Neural progenitor cell (in vitro differentiated cells): ENCODE data around the gene ZP1. TPM values are rescaled to one million over a fixed set of nuclear protein-coding genes. Genes with fewer than 3 reads are reported as not detected.

Source experiments
- DNase-seq: peaks from one replicate; pipeline ENCODE4 v3.0.0-alpha.2; 2016; ENCODE audit warnings: low spot score
- H2AFZ ChIP-seq: fragments of 200-600 bp; sonication (generic); replicated peaks from 2 replicates; pipeline ENCODE4 v1.6.1; 2016; ENCODE audit warnings: antibody characterized with exemption
- H3F3A ChIP-seq: fragments of 200-600 bp; sonication (generic); 2 replicates; pipeline ENCODE4 v1.6.1; 2016; ENCODE audit warnings: antibody characterized with exemption, low read depth
- H3K27ac ChIP-seq: fragments of 200-600 bp; sonication (generic); 2 replicates; pipeline ENCODE4 v1.5.1; 2016; ENCODE audit warnings: mild to moderate bottlenecking
- H3K27me3 ChIP-seq: fragments of 200-600 bp; sonication (generic); 2 replicates; pipeline ENCODE4 v1.6.1; 2016; ENCODE audit warnings: mild to moderate bottlenecking, moderate library complexity
- H3K36me3 ChIP-seq: fragments of 200-600 bp; sonication (generic); 2 replicates; pipeline ENCODE4 v1.5.1; 2016
- H3K4me1 ChIP-seq: fragments of 200-600 bp; sonication (generic); 2 replicates; pipeline ENCODE4 v1.6.1; 2016; ENCODE audit warnings: mixed run types
- H3K4me2 ChIP-seq: fragments of 200-600 bp; sonication (generic); 2 replicates; pipeline ENCODE4 v1.6.1; 2016
- H3K4me3 ChIP-seq: fragments of 200-600 bp; sonication (generic); 2 replicates; pipeline ENCODE4 v1.5.1; 2016
- H3K79me2 ChIP-seq: fragments of 200-600 bp; sonication (generic); 2 replicates; pipeline ENCODE4 v1.6.1; 2016; ENCODE audit warnings: low read depth
- H3K9ac ChIP-seq: fragments of 200-600 bp; sonication (generic); 2 replicates; pipeline ENCODE4 v1.6.1; 2016
- H3K9me3 ChIP-seq: fragments of 200-600 bp; sonication (generic); 2 replicates; pipeline ENCODE4 v1.5.1; 2016; ENCODE audit warnings: low read depth
- H4K20me1 ChIP-seq: fragments of 200-600 bp; sonication (generic); 2 replicates; pipeline ENCODE4 v1.6.1; 2016; ENCODE audit warnings: low read depth
- H3K27ac Mint-ChIP-seq: 3 replicates; pipeline ENCODE4 v1.8.0; 2021; ENCODE audit warnings: mixed read lengths
- H3K27me3 Mint-ChIP-seq: 2 replicates; pipeline ENCODE4 v1.8.0; 2022; ENCODE audit warnings: low read depth, mild to moderate bottlenecking, inconsistent platforms, moderate library complexity, mixed read lengths; ENCODE audit not compliant: insufficient read depth
- H3K36me3 Mint-ChIP-seq: 3 replicates; pipeline ENCODE4 v1.8.0; 2021; ENCODE audit warnings: mixed read lengths
- H3K4me1 Mint-ChIP-seq: 3 replicates; pipeline ENCODE4 v1.8.0; 2021; ENCODE audit warnings: mixed read lengths
- H3K4me3 Mint-ChIP-seq: 3 replicates; pipeline ENCODE4 v1.8.0; 2021; ENCODE audit warnings: mild to moderate bottlenecking, moderate library complexity, mixed read lengths
- H3K9me3 Mint-ChIP-seq: 3 replicates; pipeline ENCODE4 v1.8.0; 2020; ENCODE audit warnings: mixed read lengths
- EZH2 ChIP-seq: fragments of 200-600 bp; sonication (generic); IDR thresholded peaks from 2 replicates; pipeline ENCODE4 v1.6.1; 2017; ENCODE audit warnings: antibody characterized with exemption, mild to moderate bottlenecking, moderate library complexity
- EZH2phosphoT487 ChIP-seq: fragments of 200-600 bp; sonication (generic); IDR thresholded peaks from 2 replicates; pipeline ENCODE4 v1.6.1; 2017; ENCODE audit warnings: antibody characterized with exemption
- total RNA-seq: library from RNA; depleted of rRNA; stranded (reverse); fragments of >200 nt; gene quantifications from 2 replicates; pipeline ENCODE4 v1.2.3, GENCODE V29; 2015; ENCODE audit warnings: low replicate concordance
- TF ChIP-seq, protein P1 (sequence below): fragments of 200-600 bp; sonication (generic); IDR thresholded peaks from 2 replicates; pipeline ENCODE4 v1.5.1; 2017; ENCODE audit warnings: antibody characterized with exemption, mild to moderate bottlenecking

Gene ZP1
- total RNA-seq, 1 donor from 2014 or later: not detected

DNA sequence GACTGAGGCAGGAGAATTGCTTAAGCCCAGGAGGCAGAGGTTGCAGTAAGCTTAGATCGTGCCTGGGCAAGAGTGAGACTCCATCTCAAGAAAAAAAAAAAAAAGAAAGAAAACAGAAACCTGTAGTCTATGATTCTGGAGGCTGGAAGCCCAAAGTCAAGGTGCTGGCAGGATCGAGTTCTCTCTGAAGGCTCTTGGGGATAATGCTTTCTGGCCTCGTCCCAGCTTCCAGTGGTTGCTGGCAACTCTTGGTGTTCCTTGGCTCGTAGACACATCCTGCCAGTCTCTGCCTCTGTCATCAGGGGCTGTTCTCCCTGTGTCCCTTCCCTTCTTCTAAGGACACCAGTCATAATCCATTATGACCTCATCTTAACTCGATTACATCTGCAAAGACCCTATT lies 42.2 kb upstream of the ZP1 start:
- H3K27me3 Mint-ChIP-seq: peaks cover 8% of the 10 kb centered on the region
- TF ChIP-seq EZH2phosphoT487 (no peak), EZH2 (no peak)
- TF ChIP-seq, protein P1, sequence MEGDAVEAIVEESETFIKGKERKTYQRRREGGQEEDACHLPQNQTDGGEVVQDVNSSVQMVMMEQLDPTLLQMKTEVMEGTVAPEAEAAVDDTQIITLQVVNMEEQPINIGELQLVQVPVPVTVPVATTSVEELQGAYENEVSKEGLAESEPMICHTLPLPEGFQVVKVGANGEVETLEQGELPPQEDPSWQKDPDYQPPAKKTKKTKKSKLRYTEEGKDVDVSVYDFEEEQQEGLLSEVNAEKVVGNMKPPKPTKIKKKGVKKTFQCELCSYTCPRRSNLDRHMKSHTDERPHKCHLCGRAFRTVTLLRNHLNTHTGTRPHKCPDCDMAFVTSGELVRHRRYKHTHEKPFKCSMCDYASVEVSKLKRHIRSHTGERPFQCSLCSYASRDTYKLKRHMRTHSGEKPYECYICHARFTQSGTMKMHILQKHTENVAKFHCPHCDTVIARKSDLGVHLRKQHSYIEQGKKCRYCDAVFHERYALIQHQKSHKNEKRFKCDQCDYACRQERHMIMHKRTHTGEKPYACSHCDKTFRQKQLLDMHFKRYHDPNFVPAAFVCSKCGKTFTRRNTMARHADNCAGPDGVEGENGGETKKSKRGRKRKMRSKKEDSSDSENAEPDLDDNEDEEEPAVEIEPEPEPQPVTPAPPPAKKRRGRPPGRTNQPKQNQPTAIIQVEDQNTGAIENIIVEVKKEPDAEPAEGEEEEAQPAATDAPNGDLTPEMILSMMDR: no peak
- Histone ChIP-seq H3K9me3 (no peaks in the 10 kb centered on the region), H3K27me3 (no peaks in the 10 kb centered on the region), H3K4me2 (no peak overlapping the region), H3F3A (no peaks in the 10 kb centered on the region), H3K27ac (no peak overlapping the region), H3K4me3 (no peak overlapping the region), H4K20me1 (no peaks in the 10 kb centered on the region), H2AFZ (no peak overlapping the region), H3K79me2 (no peaks in the 10 kb centered on the region), H3K9ac (no peak overlapping the region), H3K36me3 (no peaks in the 10 kb centered on the region), H3K4me1 (no peaks in the 10 kb centered on the region)
- H3K9me3 Mint-ChIP-seq: no peaks in the 10 kb centered on the region
- no peaks in the 10 kb centered on the region for H3K36me3 Mint-ChIP-seq
- H3K4me1 Mint-ChIP-seq: no peaks in the 10 kb centered on the region
- H3K4me3 Mint-ChIP-seq: no peak overlapping the region
- DNase-seq: no peak
- H3K27ac Mint-ChIP-seq: no peak overlapping the region

DNA sequence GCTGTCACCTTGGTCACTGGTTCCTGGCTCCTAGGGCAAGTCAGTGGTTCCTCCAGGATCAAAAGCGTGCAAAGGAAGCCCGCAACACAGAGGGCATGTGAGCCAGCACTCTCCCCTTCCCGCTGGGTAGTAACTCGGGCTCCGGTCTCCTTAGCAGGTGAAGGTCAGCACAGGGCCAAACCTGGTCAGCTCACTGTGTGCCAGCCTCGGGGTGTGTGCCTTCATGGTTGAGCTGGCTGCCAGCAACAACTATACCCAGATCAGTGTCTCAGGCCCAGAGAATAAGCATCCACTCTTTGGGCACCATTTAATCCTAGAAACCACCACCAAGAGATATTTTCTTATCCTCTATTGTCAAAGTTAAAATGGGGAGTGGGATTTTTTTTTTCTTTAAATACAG lies 41.6 kb upstream of the ZP1 start:
- Histone ChIP-seq H3K9me3 (no peaks in the 10 kb centered on the region), H3K4me2 (no peak overlapping the region), H3K9ac (no peak overlapping the region), H3K4me1 (no peaks in the 10 kb centered on the region), H3K36me3 (no peaks in the 10 kb centered on the region), H3F3A (no peaks in the 10 kb centered on the region), H3K27me3 (no peaks in the 10 kb centered on the region), H3K4me3 (no peak overlapping the region), H4K20me1 (no peaks in the 10 kb centered on the region), H3K27ac (no peak overlapping the region), H2AFZ (no peak overlapping the region), H3K79me2 (no peaks in the 10 kb centered on the region)
- Mint-ChIP-seq H3K36me3 (no peaks in the 10 kb centered on the region), H3K9me3 (no peaks in the 10 kb centered on the region), H3K27ac (no peak overlapping the region), H3K4me1 (no peaks in the 10 kb centered on the region), H3K27me3 (peaks cover 8% of the 10 kb centered on the region), H3K4me3 (no peak overlapping the region)
- TF ChIP-seq, protein P1: no peak
- no peak for TF ChIP-seq EZH2phosphoT487
- no peak for TF ChIP-seq EZH2
- no peak for DNase-seq

DNA sequence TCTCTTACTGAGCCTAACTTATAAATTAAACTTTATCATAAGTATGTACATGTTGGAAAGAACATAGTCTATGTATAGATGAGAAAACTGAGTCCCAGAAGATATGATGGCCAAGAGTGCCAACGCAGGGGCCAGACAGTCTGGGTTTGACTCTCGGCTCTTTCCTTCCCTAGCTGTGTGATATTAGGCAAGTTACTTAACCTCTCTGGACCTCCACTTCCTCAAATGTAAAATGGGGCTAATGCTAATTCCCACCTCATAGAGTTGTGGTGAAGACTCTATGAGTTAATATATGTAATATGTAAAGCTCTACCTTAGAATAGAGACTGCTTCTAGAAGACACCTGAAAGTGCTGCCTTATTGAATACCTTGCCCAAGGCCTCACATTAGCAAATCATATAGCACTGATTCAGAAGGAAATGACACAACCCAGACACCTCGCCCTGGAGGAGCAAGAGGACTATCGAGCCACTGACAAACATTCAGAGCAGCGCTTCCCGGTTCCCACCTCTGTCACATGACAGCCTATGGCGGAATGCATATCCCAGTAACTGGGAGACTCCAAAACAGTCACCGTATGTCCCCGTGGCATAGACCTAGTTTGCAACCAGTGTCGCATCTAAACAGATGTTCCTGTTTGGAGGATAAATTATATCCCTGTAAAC lies 36.7 kb upstream of the ZP1 start:
- Histone ChIP-seq H2AFZ (no peak overlapping the region), H4K20me1 (no peaks in the 10 kb centered on the region), H3K9me3 (no peaks in the 10 kb centered on the region), H3K9ac (no peak overlapping the region), H3F3A (no peaks in the 10 kb centered on the region), H3K27me3 (peaks cover 42% of the 10 kb centered on the region), H3K27ac (no peak overlapping the region), H3K79me2 (no peaks in the 10 kb centered on the region), H3K4me1 (no peaks in the 10 kb centered on the region), H3K4me3 (no peak overlapping the region), H3K4me2 (no peak overlapping the region), H3K36me3 (no peaks in the 10 kb centered on the region)
- TF ChIP-seq, protein P1: no peak
- TF ChIP-seq EZH2 (no peak), EZH2phosphoT487 (no peak)
- no peak overlapping the region for H3K27ac Mint-ChIP-seq
- no peaks in the 10 kb centered on the region for H3K36me3 Mint-ChIP-seq
- no peaks in the 10 kb centered on the region for H3K9me3 Mint-ChIP-seq
- no peaks in the 10 kb centered on the region for H3K4me1 Mint-ChIP-seq
- H3K27me3 Mint-ChIP-seq: peaks cover 11% of the 10 kb centered on the region
- no peak overlapping the region for H3K4me3 Mint-ChIP-seq
- no peak for DNase-seq
